Activated CD8-positive, alpha-beta T cell treated with anti-CD3 and anti-CD28 coated beads for 36 hours (primary cell): ENCODE results near the gene BMF. TPM values are rescaled to one million over a fixed set of nuclear protein-coding genes. Genes with fewer than 3 reads are reported as not detected.
"Not testable (repeated sequence)": the region's sequence is repeated elsewhere in the genome, so short reads cannot be mapped to it uniquely, and the experiment has no call there.

ENCODE experiments used
- ATAC-seq: fragments of 200-7000 bp; cut with Tn5 transposase; one replicate; pipeline ENCODE4 v1.10.0; 2021; ENCODE audit warnings: mild to moderate bottlenecking, moderate library complexity
- CTCF ChIA-PET: fragments of 350-600 bp; sonication (Branson Sonifier 250); formaldehyde crosslinking; loops from one replicate; lab custom pipeline; 2021; ENCODE audit warnings: antibody characterized with exemption; lab: Charles Lee
- POLR2A ChIA-PET: fragments of 350-600 bp; sonication (Branson Sonifier 250); formaldehyde crosslinking; loops from one replicate; lab custom pipeline; 2021; ENCODE audit warnings: antibody characterized with exemption; lab: Charles Lee
- DNase-seq: peaks from one replicate; pipeline ENCODE4 v3.0.0-alpha.2; 2020
- H3K27ac Mint-ChIP-seq: one replicate; pipeline ENCODE4 v1.8.0; 2021; ENCODE audit warnings: mild to moderate bottlenecking, mixed read lengths
- H3K27me3 Mint-ChIP-seq: one replicate; pipeline ENCODE4 v1.8.0; 2021; ENCODE audit warnings: mixed read lengths
- H3K36me3 Mint-ChIP-seq: one replicate; pipeline ENCODE4 v1.8.0; 2021; ENCODE audit warnings: low read depth, mixed read lengths
- H3K4me1 Mint-ChIP-seq: one replicate; pipeline ENCODE4 v1.8.0; 2021; ENCODE audit warnings: low read depth, mixed read lengths
- H3K4me3 Mint-ChIP-seq: one replicate; pipeline ENCODE4 v1.8.0; 2021; ENCODE audit warnings: mild to moderate bottlenecking, moderate library complexity, mixed read lengths
- H3K9me3 Mint-ChIP-seq: one replicate; pipeline ENCODE4 v1.8.0; 2021; ENCODE audit warnings: mixed read lengths
- intact Hi-C: fragments of 100-400 bp; cut with micrococcal nuclease; formaldehyde crosslinking; loops from one replicate; pipeline ENCODE4 v1.10.0; 2022
- total RNA-seq, 2 experiments: library from RNA; stranded (reverse); gene quantifications; one replicate each; pipeline ENCODE4 v1.2.3, GENCODE V29; 2021
- TF ChIP-seq, protein P1 (sequence below): fragments of 200-600 bp; IDR thresholded peaks from one replicate; pipeline ENCODE4 v1.8.0; 2022; ENCODE audit warnings: antibody characterized with exemption, mild to moderate bottlenecking

The BMF gene
- total RNA-seq, 2 experiments from 2014 or later: 4.2 to 4.3 TPM

GRCh38 chr15:40137303-40138200, 28.9 kb upstream of the BMF start:
- CTCF ChIA-PET: no interaction called here
- no peak overlapping the region for H3K4me3 Mint-ChIP-seq
- POLR2A ChIA-PET: no interaction called here
- intact Hi-C loops: no loop called here
- DNase-seq (no peak), ATAC-seq (no peak)
- H3K4me1 Mint-ChIP-seq: no peaks in the 10 kb centered on the region
- no peaks in the 10 kb centered on the region for H3K27me3 Mint-ChIP-seq
- no peaks in the 10 kb centered on the region for H3K36me3 Mint-ChIP-seq
- TF ChIP-seq, protein P1, sequence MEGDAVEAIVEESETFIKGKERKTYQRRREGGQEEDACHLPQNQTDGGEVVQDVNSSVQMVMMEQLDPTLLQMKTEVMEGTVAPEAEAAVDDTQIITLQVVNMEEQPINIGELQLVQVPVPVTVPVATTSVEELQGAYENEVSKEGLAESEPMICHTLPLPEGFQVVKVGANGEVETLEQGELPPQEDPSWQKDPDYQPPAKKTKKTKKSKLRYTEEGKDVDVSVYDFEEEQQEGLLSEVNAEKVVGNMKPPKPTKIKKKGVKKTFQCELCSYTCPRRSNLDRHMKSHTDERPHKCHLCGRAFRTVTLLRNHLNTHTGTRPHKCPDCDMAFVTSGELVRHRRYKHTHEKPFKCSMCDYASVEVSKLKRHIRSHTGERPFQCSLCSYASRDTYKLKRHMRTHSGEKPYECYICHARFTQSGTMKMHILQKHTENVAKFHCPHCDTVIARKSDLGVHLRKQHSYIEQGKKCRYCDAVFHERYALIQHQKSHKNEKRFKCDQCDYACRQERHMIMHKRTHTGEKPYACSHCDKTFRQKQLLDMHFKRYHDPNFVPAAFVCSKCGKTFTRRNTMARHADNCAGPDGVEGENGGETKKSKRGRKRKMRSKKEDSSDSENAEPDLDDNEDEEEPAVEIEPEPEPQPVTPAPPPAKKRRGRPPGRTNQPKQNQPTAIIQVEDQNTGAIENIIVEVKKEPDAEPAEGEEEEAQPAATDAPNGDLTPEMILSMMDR: no peak
- no peak overlapping the region for H3K27ac Mint-ChIP-seq
- H3K9me3 Mint-ChIP-seq: no peaks in the 10 kb centered on the region

DNA sequence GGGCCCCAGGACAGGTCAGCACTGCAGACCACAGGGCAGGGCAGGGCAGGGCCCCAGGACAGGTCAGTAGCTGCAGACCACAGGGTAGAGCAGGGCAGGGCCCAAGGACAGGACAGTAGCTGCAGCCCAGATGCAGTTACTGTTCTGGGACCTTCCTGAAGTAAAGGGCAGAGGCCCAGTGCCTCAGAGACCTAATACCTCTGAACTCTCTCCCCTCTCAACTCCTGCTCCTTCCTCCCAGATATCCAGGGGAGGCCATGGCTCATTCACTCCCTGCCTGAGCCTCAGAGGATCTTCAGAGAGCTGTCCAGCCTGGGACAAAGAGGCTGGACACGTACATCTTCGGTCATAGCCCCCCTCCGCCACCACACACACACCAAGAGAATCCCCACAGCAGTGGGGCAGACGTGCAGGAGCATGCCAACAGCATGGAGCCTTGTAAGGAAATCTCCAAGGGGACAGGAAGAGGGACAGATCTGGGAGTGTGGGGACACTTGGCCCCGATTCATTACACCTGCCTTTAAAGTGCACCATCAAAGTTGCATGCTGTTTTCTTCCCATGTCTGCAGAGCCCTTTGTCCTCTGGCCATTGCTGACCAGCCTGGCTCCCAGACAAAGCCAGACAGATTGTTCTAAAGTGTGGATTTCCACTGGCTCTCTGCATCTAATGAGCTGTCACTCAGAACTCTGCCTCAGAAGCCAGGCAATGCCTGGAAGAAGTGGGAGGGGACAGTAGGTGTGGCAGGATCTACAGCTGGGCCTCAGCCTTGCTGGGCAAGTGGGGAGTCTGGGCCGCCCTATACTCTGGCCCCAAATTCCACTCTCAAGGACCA, 28.0 kb upstream of the BMF start:
- Mint-ChIP-seq H3K4me3 (no peak overlapping the region), H3K9me3 (no peaks in the 10 kb centered on the region), H3K27me3 (no peaks in the 10 kb centered on the region), H3K27ac (no peak overlapping the region), H3K4me1 (no peaks in the 10 kb centered on the region), H3K36me3 (no peaks in the 10 kb centered on the region)
- intact Hi-C loops: no loop called here
- ATAC-seq (no peak), DNase-seq (no peak)
- POLR2A ChIA-PET: no interaction called here
- CTCF ChIA-PET: no interaction called here
- TF ChIP-seq, protein P1: no peak

DNA sequence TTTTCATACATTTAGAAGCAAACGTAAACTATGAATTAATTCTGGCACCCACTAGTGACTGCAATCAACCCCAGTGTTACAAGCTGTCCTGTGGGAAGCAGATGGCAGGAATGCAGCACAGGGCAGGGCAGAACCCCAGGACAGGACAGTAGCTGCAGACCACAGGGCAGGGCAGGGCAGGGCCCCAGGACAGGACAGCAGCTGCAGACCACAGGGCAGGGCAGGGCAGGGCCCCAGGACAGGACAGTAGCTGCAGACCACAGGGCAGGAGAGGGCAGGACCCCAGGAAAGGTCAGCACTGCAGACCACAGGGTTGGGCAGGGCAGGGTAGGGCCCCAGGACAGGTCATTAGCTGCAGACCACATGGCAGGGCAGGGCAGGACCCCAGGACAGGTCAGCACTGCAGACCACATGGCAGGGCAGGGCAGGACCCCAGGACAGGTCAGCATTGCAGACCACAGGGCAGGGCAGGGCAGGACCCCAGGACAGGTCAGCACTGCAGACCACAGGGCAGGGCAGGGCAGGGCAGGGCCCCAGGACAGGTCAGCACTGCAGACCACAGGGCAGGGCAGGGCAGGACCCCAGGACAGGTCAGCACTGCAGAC, 27.3 kb upstream of the BMF start:
- H3K4me1 Mint-ChIP-seq, H3K36me3 Mint-ChIP-seq, H3K9me3 Mint-ChIP-seq, CTCF ChIA-PET, H3K27me3 Mint-ChIP-seq, ATAC-seq, intact Hi-C loops, DNase-seq, H3K4me3 Mint-ChIP-seq, POLR2A ChIA-PET, H3K27ac Mint-ChIP-seq: not testable (repeated sequence)

GRCh38 chr15:40134885-40135284, 26.2 kb upstream of the BMF start:
- DNase-seq (no peak), ATAC-seq (no peak)
- Mint-ChIP-seq H3K4me1 (no peaks in the 10 kb centered on the region), H3K36me3 (no peaks in the 10 kb centered on the region), H3K9me3 (no peaks in the 10 kb centered on the region), H3K27me3 (peaks cover 2% of the 10 kb centered on the region), H3K27ac (no peak overlapping the region), H3K4me3 (no peak overlapping the region)
- POLR2A ChIA-PET: no interaction called here
- TF ChIP-seq, protein P1: no peak
- intact Hi-C loops: no loop called here
- CTCF ChIA-PET: interaction anchor here (1.0 kb wide), 1 partner anchor 89 kb away, joined by 3 read pairs; no protein-coding TSS in a partner anchor

GRCh38 chr15:40133544-40133943, 24.9 kb upstream of the BMF start:
- Mint-ChIP-seq H3K36me3 (no peaks in the 10 kb centered on the region), H3K9me3 (no peaks in the 10 kb centered on the region), H3K4me1 (no peaks in the 10 kb centered on the region), H3K27ac (no peak overlapping the region), H3K27me3 (peaks cover 3% of the 10 kb centered on the region), H3K4me3 (no peak overlapping the region)
- ATAC-seq (no peak), DNase-seq (no peak)
- CTCF ChIA-PET: interaction anchor here (1.0 kb wide), 1 partner anchor 29 kb away, joined by 4 read pairs; no protein-coding TSS in a partner anchor
- TF ChIP-seq, protein P1: no peak
- intact Hi-C loops: no loop called here
- POLR2A ChIA-PET: no interaction called here
